Peyer's patch (tissue), 4 donors: Measurements from ENCODE around the gene TRIM15. TPM values are rescaled to one million over a fixed set of nuclear protein-coding genes. Genes with fewer than 3 reads are reported as not detected.

Experiments used
- DNase-seq, 3 donors: peaks; one replicate each; pipeline ENCODE4 v3.0.0-alpha.2; 2017 to 2019
- H3K27ac ChIP-seq, 4 donors: fragments of 200-600 bp; sonication (generic); one replicate each; pipeline ENCODE4 v1.5.1; 2016 to 2019
- H3K27me3 ChIP-seq, 2 donors: fragments of 200-600 bp; sonication (generic); one replicate each; pipeline ENCODE4 v1.5.1; 2019
- H3K36me3 ChIP-seq, 3 donors: fragments of 200-600 bp; sonication (generic); one replicate each; pipeline ENCODE4 v1.5.1; 2016 to 2019
- H3K4me1 ChIP-seq, 4 donors: fragments of 200-600 bp; sonication (generic); one replicate each; pipeline ENCODE4 v1.5.1; 2016 to 2019
- H3K4me3 ChIP-seq, 4 donors: fragments of 200-600 bp; sonication (generic); 1 replicate in 3 of 4; 2 replicates in 1 of 4; pipeline ENCODE4 v1.5.1; 2016 to 2019; ENCODE audit warnings: mild to moderate bottlenecking in 1 of 4
- H3K9me3 ChIP-seq, 4 donors: fragments of 200-600 bp; sonication (generic); one replicate each; pipeline ENCODE4 v1.5.1; 2016 to 2019; ENCODE audit warnings: mild to moderate bottlenecking in 1 of 4
- CTCF ChIP-seq, 6 experiments: fragments of 450-650 bp in 4 of 6; fragments of 200-600 bp in 2 of 6; sonication (generic) in 1 of 6; IDR thresholded peaks; one replicate each; pipeline ENCODE4 v1.5.1; 2017 to 2019; ENCODE audit warnings: antibody characterized with exemption in 6 of 6, mild to moderate bottlenecking in 3 of 6, moderate library complexity in 1 of 6
- POLR2A ChIP-seq, 2 donors: fragments of 450-650 bp; IDR thresholded peaks; one replicate each; pipeline ENCODE4 v1.5.1; 2017; ENCODE audit warnings: antibody characterized with exemption in 2 of 2, mild to moderate bottlenecking in 2 of 2, moderate library complexity in 2 of 2
- total RNA-seq, 4 donors: library from RNA; depleted of rRNA; stranded (reverse); fragments of >200 nt; gene quantifications; one replicate each; pipeline ENCODE4 v1.1.0, GENCODE V29; 2016

Gene TRIM15
- total RNA-seq, 4 donors from 2014 or later, result 19.8 to 110 (median 81.0) TPM

- H3K4me3 ChIP-seq, result no peak overlapping the region
- peaks cover 0 to 9% (median 0%) of the 10 kb centered on the region in 4 donors for H3K4me1 ChIP-seq
- peaks cover 0 to 18% (median 0%) of the 10 kb centered on the region in 3 donors for H3K36me3 ChIP-seq
- no peak overlapping the region for H3K27ac ChIP-seq
- no peak for TF ChIP-seq POLR2A (IDR thresholded peaks at IDR 0.05)
- TF ChIP-seq CTCF (IDR thresholded peaks at IDR 0.05), result no peak
- no peak for DNase-seq
- no peaks in the 10 kb centered on the region for H3K9me3 ChIP-seq
- no peaks in the 10 kb centered on the region for H3K27me3 ChIP-seq
These were observed 5.4 kb downstream of the TRIM15 start for GRCh38 chr6:30168741-30169140.

GRCh38 chr6:30169658-30170614 is 6.6 kb downstream of the TRIM15 start:
- Histone ChIP-seq H3K27ac (no peak overlapping the region), H3K4me1 (peaks cover 0 to 9% (median 0%) of the 10 kb centered on the region in 4 donors), H3K9me3 (no peaks in the 10 kb centered on the region), H3K4me3 (no peak overlapping the region), H3K36me3 (peaks cover 0 to 18% (median 0%) of the 10 kb centered on the region in 3 donors), H3K27me3 (no peaks in the 10 kb centered on the region)
- DNase-seq, result no peak
- TF ChIP-seq POLR2A (IDR thresholded peaks at IDR 0.05) (no peak), CTCF (IDR thresholded peaks at IDR 0.05) (peak; percentile 31 to 88 (median 76))

GRCh38 chr6:30171677-30172471 is 8.5 kb downstream of the TRIM15 start:
- peaks cover 0 to 18% (median 0%) of the 10 kb centered on the region in 3 donors for H3K36me3 ChIP-seq
- peak overlapping the region in 3 of 4 donors; percentile 8 to 15 (median 10) for H3K4me3 ChIP-seq
- TF ChIP-seq CTCF (IDR thresholded peaks at IDR 0.05), result no peak
- no peak for TF ChIP-seq POLR2A (IDR thresholded peaks at IDR 0.05)
- peaks cover 0 to 9% (median 0%) of the 10 kb centered on the region in 4 donors for H3K4me1 ChIP-seq
- no peak overlapping the region for H3K27ac ChIP-seq
- DNase-seq, result no peak
- no peaks in the 10 kb centered on the region for H3K9me3 ChIP-seq
- H3K27me3 ChIP-seq, result no peaks in the 10 kb centered on the region

GRCh38 chr6:30172681-30173080 is 9.3 kb downstream of the TRIM15 start:
- H3K4me1 ChIP-seq, result peaks cover 0 to 9% (median 0%) of the 10 kb centered on the region in 4 donors
- H3K4me3 ChIP-seq, result no peak overlapping the region
- no peaks in the 10 kb centered on the region for H3K9me3 ChIP-seq
- peaks cover 0 to 10% (median 0%) of the 10 kb centered on the region in 3 donors for H3K36me3 ChIP-seq
- no peak for TF ChIP-seq CTCF (IDR thresholded peaks at IDR 0.05)
- TF ChIP-seq POLR2A (IDR thresholded peaks at IDR 0.05), result no peak
- H3K27me3 ChIP-seq, result no peaks in the 10 kb centered on the region
- H3K27ac ChIP-seq, result no peak overlapping the region
- no peak for DNase-seq

- H3K9me3 ChIP-seq, result no peaks in the 10 kb centered on the region
- H3K27me3 ChIP-seq, result no peaks in the 10 kb centered on the region
- H3K4me1 ChIP-seq, result peaks cover 0 to 9% (median 0%) of the 10 kb centered on the region in 4 donors
- DNase-seq, result no peak
- no peaks in the 10 kb centered on the region for H3K36me3 ChIP-seq
- no peak for TF ChIP-seq CTCF (IDR thresholded peaks at IDR 0.05)
- no peak for TF ChIP-seq POLR2A (IDR thresholded peaks at IDR 0.05)
- no peak overlapping the region for H3K27ac ChIP-seq
- no peak overlapping the region for H3K4me3 ChIP-seq
These were observed 12.4 kb downstream of the TRIM15 start for GRCh38 chr6:30175765-30176164.
